Erythroblast (primary cell): ENCODE data around the gene VAPA.

Source experiments
- GATA1 ChIP-seq: IDR thresholded peaks from 2 replicates; pipeline ENCODE4 v1.6.1; 2011; ENCODE audit warnings: low read depth, mild to moderate bottlenecking, control low read depth, low read length, moderate library complexity
- POLR2A ChIP-seq: IDR thresholded peaks from 2 replicates; pipeline ENCODE4 v1.6.1; 2011; ENCODE audit warnings: mild to moderate bottlenecking, low read length

- TF ChIP-seq POLR2A (no peak), GATA1 (no peak)
These were observed 60.6 kb downstream of the VAPA start for GRCh38 chr18:9974279-9974915.
